Mesenchymal stem cell (in vitro differentiated cells and primary cell): Measurements from ENCODE around the gene OR51B2.
"Not testable (repeated sequence)": the region's sequence is repeated elsewhere in the genome, so short reads cannot be mapped to it uniquely, and the experiment has no call there.

Experiments
- DNase-seq: peaks from one replicate; pipeline ENCODE4 v3.0.0-alpha.2; 2013
- H2AFZ ChIP-seq: one replicate; pipeline ENCODE4 v1.6.1; 2013; ENCODE audit warnings: low read depth, mild to moderate bottlenecking, control low read depth, inconsistent platforms, low read length, moderate library complexity
- H2AK5ac ChIP-seq: 2 replicates; pipeline ENCODE4 v1.6.1; 2013; ENCODE audit warnings: low read length, moderate library complexity, mild to moderate bottlenecking, inconsistent platforms; ENCODE audit not compliant: severe bottlenecking
- H2BK120ac ChIP-seq: one replicate; pipeline ENCODE4 v1.6.1; 2013; ENCODE audit warnings: low read depth, mild to moderate bottlenecking, inconsistent platforms, low read length, moderate library complexity
- H2BK12ac ChIP-seq, 2 experiments: one replicate each; pipeline ENCODE4 v1.6.1; 2013; ENCODE audit warnings: inconsistent platforms in 2 of 2, low read length in 2 of 2, mild to moderate bottlenecking in 2 of 2, moderate library complexity in 2 of 2, control low read depth in 1 of 2
- H2BK15ac ChIP-seq: one replicate; pipeline ENCODE4 v1.6.1; 2013; ENCODE audit warnings: mild to moderate bottlenecking, low read depth, inconsistent platforms; ENCODE audit not compliant: poor library complexity, severe bottlenecking
- H2BK5ac ChIP-seq: 2 replicates; pipeline ENCODE4 v1.6.1; 2013; ENCODE audit warnings: low read depth, mild to moderate bottlenecking, low read length, control low read depth, inconsistent platforms; ENCODE audit not compliant: poor library complexity, severe bottlenecking
- H3K14ac ChIP-seq, 2 experiments: one replicate each; pipeline ENCODE4 v1.6.1; 2013; ENCODE audit warnings: inconsistent platforms in 2 of 2, low read length in 2 of 2, control low read depth in 1 of 2, mild to moderate bottlenecking in 1 of 2, moderate library complexity in 1 of 2
- H3K18ac ChIP-seq, 2 experiments: one replicate each; pipeline ENCODE4 v1.6.1; 2013; ENCODE audit warnings: inconsistent platforms in 2 of 2, low read length in 2 of 2, control low read depth in 1 of 2, low read depth in 1 of 2, mild to moderate bottlenecking in 1 of 2
- H3K23ac ChIP-seq, 2 experiments: one replicate each; pipeline ENCODE4 v1.6.1; 2013; ENCODE audit warnings: inconsistent platforms in 2 of 2, low read length in 2 of 2, mild to moderate bottlenecking in 2 of 2, moderate library complexity in 2 of 2, control low read depth in 1 of 2
- H3K27ac ChIP-seq: 2 replicates; pipeline ENCODE4 v1.5.1; 2013; ENCODE audit warnings: mild to moderate bottlenecking, moderate library complexity, low read length, control low read depth, inconsistent platforms; ENCODE audit not compliant: poor library complexity, severe bottlenecking
- H3K27me3 ChIP-seq, 2 experiments: 2 replicates each; pipeline versions ENCODE4 v1.6.1 to v1.7.0; 2013; ENCODE audit warnings: low read length in 2 of 2, mild to moderate bottlenecking in 2 of 2, moderate library complexity in 2 of 2, control low read depth in 1 of 2, inconsistent platforms in 1 of 2; ENCODE audit not compliant: control insufficient read depth in 1 of 2, insufficient read depth in 1 of 2
- H3K36me3 ChIP-seq, 2 experiments: 2 replicates each; pipeline versions ENCODE4 v1.6.1 to v1.7.0; 2013; ENCODE audit warnings: low read length in 2 of 2, control low read depth in 1 of 2, inconsistent platforms in 1 of 2, low read depth in 1 of 2, mild to moderate bottlenecking in 1 of 2; ENCODE audit not compliant: insufficient read depth in 2 of 2, control insufficient read depth in 1 of 2
- H3K4ac ChIP-seq, 2 experiments: one replicate each; pipeline ENCODE4 v1.6.1; 2013; ENCODE audit warnings: inconsistent platforms in 2 of 2, low read length in 2 of 2, mild to moderate bottlenecking in 2 of 2, moderate library complexity in 2 of 2, control low read depth in 1 of 2, low read depth in 1 of 2
- H3K4me1 ChIP-seq: 2 replicates; pipeline ENCODE4 v1.6.1; 2013; ENCODE audit warnings: low read depth, low read length, control low read depth; ENCODE audit not compliant: control insufficient read depth, insufficient read depth
- H3K4me2 ChIP-seq: 2 replicates; pipeline ENCODE4 v1.6.1; 2013; ENCODE audit warnings: low read length, mild to moderate bottlenecking, inconsistent platforms; ENCODE audit not compliant: poor library complexity, severe bottlenecking
- H3K4me3 ChIP-seq, 2 experiments: 2 replicates each; pipeline versions ENCODE4 v1.5.1 to v1.7.0; 2013; ENCODE audit warnings: low read length in 2 of 2, mild to moderate bottlenecking in 2 of 2, control low read depth in 1 of 2, low read depth in 1 of 2; ENCODE audit not compliant: insufficient read depth in 1 of 2
- H3K79me1 ChIP-seq: replicated peaks from 2 replicates; pipeline ENCODE4 v1.6.1; 2013; ENCODE audit warnings: mild to moderate bottlenecking, control low read depth, low read length, inconsistent platforms; ENCODE audit not compliant: poor library complexity, severe bottlenecking
- H3K9ac ChIP-seq: 2 replicates; pipeline ENCODE4 v1.7.0; 2013; ENCODE audit warnings: mild to moderate bottlenecking, low read length, moderate library complexity
- H3K9me3 ChIP-seq: 2 replicates; pipeline ENCODE4 v1.7.0; 2013; ENCODE audit warnings: mild to moderate bottlenecking, low read length; ENCODE audit not compliant: control insufficient read depth
- H4K8ac ChIP-seq: one replicate; pipeline ENCODE4 v1.6.1; 2013; ENCODE audit warnings: inconsistent platforms, mild to moderate bottlenecking, low read length, moderate library complexity
- H4K91ac ChIP-seq: one replicate; pipeline ENCODE4 v1.6.1; 2013; ENCODE audit warnings: mild to moderate bottlenecking, low read length, inconsistent platforms
- WGBS: methylation state at CpG from one replicate; pipeline ENCODE4 v1.1.7; 2013; ENCODE audit warnings: mixed read lengths; 5-methylcytosine and 5-hydroxymethylcytosine counted together

Gene OR51B2

GRCh38 chr11:5366856-5367255, 42.8 kb upstream of the OR51B2 start:
- no peak overlapping the region for H2BK5ac ChIP-seq
- H3K4me1 ChIP-seq, result peaks cover 2% of the 10 kb centered on the region
- no peak overlapping the region for H3K4me3 ChIP-seq
- no peak overlapping the region for H3K4ac ChIP-seq
- no peaks in the 10 kb centered on the region for H3K9me3 ChIP-seq
- H3K27me3 ChIP-seq, result no peaks in the 10 kb centered on the region
- no peak overlapping the region for H4K91ac ChIP-seq
- no peak overlapping the region for H3K4me2 ChIP-seq
- H4K8ac ChIP-seq, result no peak overlapping the region
- peak overlapping the region; percentile 68 for H3K9ac ChIP-seq
- H3K23ac ChIP-seq, result no peak overlapping the region
- no peak overlapping the region for H2AFZ ChIP-seq
- H3K14ac ChIP-seq, result no peak overlapping the region
- no peak for DNase-seq
- no peak overlapping the region for H2BK12ac ChIP-seq
- H2AK5ac ChIP-seq, result no peak overlapping the region
- no CpG with 5 or more reads among the region's 1 CpG for WGBS
- no peak overlapping the region for H2BK120ac ChIP-seq
- H3K36me3 ChIP-seq, result no peaks in the 10 kb centered on the region
- no peaks in the 10 kb centered on the region for H3K79me1 ChIP-seq
- no peak overlapping the region for H2BK15ac ChIP-seq
- no peak overlapping the region for H3K18ac ChIP-seq
- H3K27ac ChIP-seq, result peak overlapping the region; percentile 32

DNA sequence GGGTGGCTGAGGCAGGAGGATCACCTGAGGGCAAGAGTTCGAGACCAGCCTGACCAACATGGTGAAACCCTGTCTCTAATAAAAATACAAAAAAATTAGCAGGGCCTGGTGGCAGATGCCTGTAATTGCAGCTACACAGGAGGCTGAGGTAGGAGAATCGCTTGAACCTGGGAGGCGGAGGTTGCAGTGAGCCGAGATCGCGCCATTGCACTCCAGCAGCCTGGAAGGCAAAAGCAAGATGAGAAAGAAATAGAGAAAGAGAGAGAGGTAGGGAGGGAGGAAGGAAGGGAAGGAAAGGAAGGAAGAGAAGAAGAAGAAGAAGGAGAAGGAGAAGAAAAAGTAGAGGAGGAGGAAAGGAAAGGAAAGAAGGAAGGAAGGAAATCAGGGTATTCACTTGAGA, 42.3 kb upstream of the OR51B2 start:
- H3K23ac ChIP-seq, H3K27ac ChIP-seq, H2AK5ac ChIP-seq, H3K9ac ChIP-seq, H3K14ac ChIP-seq, H2BK5ac ChIP-seq, H3K27me3 ChIP-seq, H4K91ac ChIP-seq, H3K4me1 ChIP-seq, H3K4me2 ChIP-seq, DNase-seq, H3K18ac ChIP-seq, H3K79me1 ChIP-seq, H2BK15ac ChIP-seq, H4K8ac ChIP-seq, H3K9me3 ChIP-seq, H2BK120ac ChIP-seq, H3K4me3 ChIP-seq, H3K4ac ChIP-seq, H2AFZ ChIP-seq, H3K36me3 ChIP-seq, H2BK12ac ChIP-seq: not testable (repeated sequence)
- 84% methylated on average over 5 of the region's 6 CpGs for WGBS

GRCh38 chr11:5364214-5364613, 40.1 kb upstream of the OR51B2 start:
- 0% methylated on average over 2 of the region's 2 CpGs for WGBS
- no peak overlapping the region for H3K4me2 ChIP-seq
- no peak overlapping the region for H2BK5ac ChIP-seq
- H2AK5ac ChIP-seq, result no peak overlapping the region
- H3K27ac ChIP-seq, result peak overlapping the region; percentile 88
- DNase-seq, result peak; percentile 58
- no peak overlapping the region for H3K18ac ChIP-seq
- no peak overlapping the region for H3K14ac ChIP-seq
- H3K4me3 ChIP-seq, result no peak overlapping the region
- H4K91ac ChIP-seq, result no peak overlapping the region
- no peak overlapping the region for H2BK15ac ChIP-seq
- no peak overlapping the region for H2BK120ac ChIP-seq
- H3K4ac ChIP-seq, result no peak overlapping the region
- H3K9ac ChIP-seq, result no peak overlapping the region
- H3K4me1 ChIP-seq, result peaks cover 2% of the 10 kb centered on the region
- H4K8ac ChIP-seq, result no peak overlapping the region
- H2AFZ ChIP-seq, result no peak overlapping the region
- no peaks in the 10 kb centered on the region for H3K36me3 ChIP-seq
- H3K27me3 ChIP-seq, result no peaks in the 10 kb centered on the region
- H2BK12ac ChIP-seq, result no peak overlapping the region
- no peaks in the 10 kb centered on the region for H3K79me1 ChIP-seq
- H3K9me3 ChIP-seq, result no peaks in the 10 kb centered on the region
- H3K23ac ChIP-seq, result no peak overlapping the region

GRCh38 chr11:5363679-5364078, 39.6 kb upstream of the OR51B2 start:
- peak; percentile 29 for DNase-seq
- no CpG with 5 or more reads among the region's 1 CpG for WGBS
- Histone ChIP-seq H3K4me1 (peaks cover 2% of the 10 kb centered on the region), H3K79me1 (no peaks in the 10 kb centered on the region), H3K4ac (no peak overlapping the region), H3K27ac (peak overlapping the region; percentile 88), H3K14ac (no peak overlapping the region), H2BK12ac (peak overlapping the region in 1 of 2 experiments; percentile 63), H2BK120ac (no peak overlapping the region), H3K9me3 (no peaks in the 10 kb centered on the region), H3K4me3 (no peak overlapping the region), H3K4me2 (peak overlapping the region; percentile 11), H4K91ac (no peak overlapping the region), H2AFZ (no peak overlapping the region), H4K8ac (no peak overlapping the region), H3K36me3 (no peaks in the 10 kb centered on the region), H2AK5ac (peak overlapping the region; percentile 80), H3K18ac (peak overlapping the region in 1 of 2 experiments; percentile 14), H3K9ac (no peak overlapping the region), H2BK5ac (no peak overlapping the region), H3K27me3 (no peaks in the 10 kb centered on the region), H2BK15ac (no peak overlapping the region), H3K23ac (no peak overlapping the region)
